HepG2 (cell line): ENCODE data around the gene ANAPC16. TPM values are rescaled to one million over a fixed set of nuclear protein-coding genes. Genes with fewer than 3 reads are reported as not detected.
A peak's percentile ranks its signal among the peaks of the same experiment; 100 is the strongest.

Source experiments
- ATAC-seq: fragments of 200-7000 bp; cut with Tn5 transposase; 3 replicates; pipeline ENCODE4 v1.9.1; 2020; ENCODE audit warnings: mild to moderate bottlenecking, moderate library complexity
- BruUV-seq: library from RNA; stranded (reverse); fragments of 400-500 nt; replicated peaks from 2 replicates; lab custom pipeline; 2021; lab: Mats Ljungman, UMichigan
- CTCF ChIA-PET: fragments of 300-600 bp; formaldehyde crosslinking; extraction: SDS; loops from one replicate; lab custom pipeline; 2021; ENCODE audit warnings: low total read pairs, inconsistent platforms, low intra/inter-chr PET ratio; lab: Yijun Ruan, JAX
- POLR2A ChIA-PET: fragments of 350-600 bp; sonication (Branson Sonifier 250); formaldehyde crosslinking; loops from one replicate; lab custom pipeline; 2020; ENCODE audit warnings: antibody characterized with exemption, inconsistent platforms; lab: Yijun Ruan, JAX
- DNase-seq: peaks from one replicate; pipeline ENCODE4 v3.0.0-alpha.2; 2015; ENCODE audit warnings: low spot score
- FAIRE-seq: peaks from 3 replicates; lab custom pipeline; 2011; peaks lifted over from hg19 to GRCh38; lab: Jason Lieb, UNC
- H2AFZ ChIP-seq: one replicate; pipeline ENCODE4 v1.6.1; 2011; ENCODE audit warnings: low read length, inconsistent platforms
- H3K27ac ChIP-seq: fragments of 300-600 bp; 3 replicates; pipeline ENCODE4 v1.8.0; 2011; ENCODE audit warnings: mixed run types, mild to moderate bottlenecking, mixed read lengths, low read length, inconsistent platforms; ENCODE audit not compliant: insufficient read depth; ENCODE audit errors: extremely low read length
- H3K27me3 ChIP-seq, 2 experiments: fragments of 200-600 bp in 1 of 2; 2 replicates in 1 of 2; 3 replicates in 1 of 2; pipeline versions ENCODE4 v1.6.0 to v1.8.0; 2011; ENCODE audit warnings: low read length in 2 of 2, mild to moderate bottlenecking in 2 of 2, moderate library complexity in 2 of 2, inconsistent platforms in 1 of 2; ENCODE audit not compliant: insufficient read depth in 2 of 2, control insufficient read depth in 1 of 2
- H3K36me3 ChIP-seq, 2 experiments: fragments of 200-600 bp in 1 of 2; replicated peaks in 1 of 2; 2 replicates in 1 of 2; 3 replicates in 1 of 2; pipeline versions ENCODE4 v1.5.1 to v1.8.0; 2011; ENCODE audit warnings: low read length in 2 of 2, inconsistent platforms in 1 of 2; ENCODE audit not compliant: insufficient read depth in 2 of 2, control insufficient read depth in 1 of 2
- H3K4me1 ChIP-seq: 2 replicates; pipeline ENCODE4 v1.5.1; 2012; ENCODE audit warnings: low read length, inconsistent platforms; ENCODE audit not compliant: insufficient read depth
- H3K4me2 ChIP-seq: 2 replicates; pipeline ENCODE4 v1.6.0; 2011; ENCODE audit warnings: low read depth, low read length, inconsistent platforms
- H3K4me3 ChIP-seq, 3 experiments: fragments of 200-600 bp in 1 of 3; sonication (generic), shearing (Covaris generic) in 1 of 3; replicated peaks in 1 of 3; 2 replicates each; pipeline ENCODE4 v1.5.1; 2011 to 2016; ENCODE audit warnings: low read length in 3 of 3, inconsistent platforms in 2 of 3, low read depth in 2 of 3, mild to moderate bottlenecking in 2 of 3, control low read depth in 1 of 3, mixed read lengths in 1 of 3; ENCODE audit not compliant: insufficient read depth in 1 of 3
- H3K79me2 ChIP-seq: one replicate; pipeline ENCODE4 v1.6.1; 2011; ENCODE audit warnings: low read length, inconsistent platforms; ENCODE audit not compliant: insufficient read depth
- H3K9ac ChIP-seq: 2 replicates; pipeline ENCODE4 v1.6.0; 2011; ENCODE audit warnings: mild to moderate bottlenecking, low read depth, low read length, inconsistent platforms; ENCODE audit not compliant: insufficient read depth
- H3K9me3 ChIP-seq: 2 replicates; pipeline ENCODE4 v1.5.1; 2012; ENCODE audit warnings: mild to moderate bottlenecking, low read length
- H4K20me1 ChIP-seq: 2 replicates; pipeline ENCODE4 v1.6.0; 2011; ENCODE audit warnings: inconsistent platforms, mild to moderate bottlenecking, low read length, moderate library complexity; ENCODE audit not compliant: insufficient read depth
- ASH2L ChIP-seq: fragments of 300-600, 200-600 bp; sonication (generic); IDR thresholded peaks from 2 replicates; pipeline ENCODE4 v1.7.0; 2017; ENCODE audit warnings: low read depth, mild to moderate bottlenecking, moderate library complexity, mixed read lengths, low read length; ENCODE audit not compliant: insufficient read length
- DBP ChIP-seq: sonication (generic); formaldehyde crosslinking; IDR thresholded peaks from 2 replicates; pipeline ENCODE4 v1.4.0; 2020; ENCODE audit warnings: missing genetic modification reagents; ENCODE audit errors: not compliant biosample characterization
- FOXK2 ChIP-seq: fragments of 450-650 bp; IDR thresholded peaks from 2 replicates; pipeline ENCODE4 v1.6.1; 2016
- SNAPC2 ChIP-seq: sonication (generic); formaldehyde crosslinking; IDR thresholded peaks from 2 replicates; pipeline ENCODE4 v1.8.1; 2022; ENCODE audit warnings: mild to moderate bottlenecking, missing genetic modification reagents
- ZNF121 ChIP-seq: sonication (generic); formaldehyde crosslinking; IDR thresholded peaks from 2 replicates; pipeline ENCODE4 v1.5.0; 2020; ENCODE audit warnings: mild to moderate bottlenecking, missing genetic modification reagents
- ZNF383 ChIP-seq: sonication (generic); formaldehyde crosslinking; IDR thresholded peaks from 2 replicates; pipeline ENCODE4 v1.4.0; 2020; ENCODE audit warnings: missing genetic modification reagents, mild to moderate bottlenecking, borderline replicate concordance
- WGBS: methylation state at CpG from one replicate; pipeline ENCODE4 v1.1.6; 2017; ENCODE audit warnings: low lambda C conversion rate; 5-methylcytosine and 5-hydroxymethylcytosine counted together
- in situ Hi-C: cut with HindIII; loops from 2 replicates; pipeline ENCODE4 v1.10.0; 2017; ENCODE audit warnings: low pct_unique_long_range_greater_than_20kb; ENCODE audit not compliant: extremely low pct_ligation_motif_present
- intact Hi-C: fragments of 100-400 bp; cut with micrococcal nuclease; formaldehyde crosslinking; loops from one replicate; pipeline ENCODE4 v1.10.0; 2022; ENCODE audit not compliant: unreplicated experiment
- polyA plus RNA-seq, 8 experiments: library from polyadenylated mRNA; depleted of rRNA in 3 of 8; stranded (reverse) in 7 of 8; unstranded in 1 of 8; fragments of >200 nt; fragmentation: Illumina TruSeq in 4 of 8; extraction: Trizol in 4 of 8; gene quantifications; 2 replicates each; pipeline versions ENCODE4 v1.2.1 to v1.2.3, GENCODE V29; 2011 to 2016; ENCODE audit warnings: low read depth in 4 of 8, missing spikeins in 1 of 8, mixed read lengths in 1 of 8; ENCODE audit not compliant: insufficient read depth in 1 of 8
- total RNA-seq, 5 experiments: library from RNA; depleted of rRNA; stranded (reverse); fragments of >200 nt; fragmentation: Illumina TruSeq; extraction: Trizol; gene quantifications; 2 replicates each; pipeline ENCODE4 v1.2.3, GENCODE V29; 2016; ENCODE audit warnings: low read depth in 1 of 5
- TF ChIP-seq, protein P1 (sequence below): IDR thresholded peaks from 2 replicates; pipeline ENCODE4 v1.6.1; 2016

The ANAPC16 gene
- total and polyA plus RNA-seq, 2 of the 13 experiments (the other 11 are each of a cell fraction or from before 2014, with no cell fraction given) = 74.8 to 89.4 TPM

GRCh38 chr10:72200883-72201282 is 14.9 kb upstream of the ANAPC16 start:
- peaks cover 8 to 40% of the 10 kb centered on the region in 2 experiments for H3K36me3 ChIP-seq
- FAIRE-seq = no peak
- no peaks in the 10 kb centered on the region for H3K9me3 ChIP-seq
- no TSS peak for BruUV-seq
- H3K27ac ChIP-seq = no peak overlapping the region
- no peak overlapping the region for H3K9ac ChIP-seq
- in situ Hi-C loops (no loop called here), intact Hi-C loops (no loop called here)
- no peaks in the 10 kb centered on the region for H3K4me1 ChIP-seq
- ChIA-PET CTCF (no interaction called here), POLR2A (no interaction called here)
- WGBS = 98% methylated on average over 3 of the region's 3 CpGs
- no peaks in the 10 kb centered on the region for H4K20me1 ChIP-seq
- no peak for DNase-seq
- H3K79me2 ChIP-seq = no peaks in the 10 kb centered on the region
- no peaks in the 10 kb centered on the region for H3K27me3 ChIP-seq
- no peak overlapping the region for H3K4me2 ChIP-seq
- ATAC-seq = no peak
- no peak for TF ChIP-seq FOXK2
- TF ChIP-seq ASH2L = no peak
- no peak for TF ChIP-seq DBP (CRISPR knock-in tag)
- TF ChIP-seq, protein P1, sequence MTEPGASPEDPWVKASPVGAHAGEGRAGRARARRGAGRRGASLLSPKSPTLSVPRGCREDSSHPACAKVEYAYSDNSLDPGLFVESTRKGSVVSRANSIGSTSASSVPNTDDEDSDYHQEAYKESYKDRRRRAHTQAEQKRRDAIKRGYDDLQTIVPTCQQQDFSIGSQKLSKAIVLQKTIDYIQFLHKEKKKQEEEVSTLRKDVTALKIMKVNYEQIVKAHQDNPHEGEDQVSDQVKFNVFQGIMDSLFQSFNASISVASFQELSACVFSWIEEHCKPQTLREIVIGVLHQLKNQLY (CRISPR knock-in tag) = no peak
- TF ChIP-seq ZNF383 (CRISPR knock-in tag) = no peak
- TF ChIP-seq, all 625 proteins: peak for 0
- no peak overlapping the region for H2AFZ ChIP-seq
- H3K4me3 ChIP-seq = no peak overlapping the region

GRCh38 chr10:72201293-72201692 is 14.5 kb upstream of the ANAPC16 start:
- DNase-seq (no peak), FAIRE-seq (no peak), ATAC-seq (no peak)
- Histone ChIP-seq H3K27me3 (no peaks in the 10 kb centered on the region), H3K36me3 (peaks cover 8 to 41% of the 10 kb centered on the region in 2 experiments), H3K79me2 (no peaks in the 10 kb centered on the region), H3K9ac (no peak overlapping the region), H2AFZ (no peak overlapping the region), H3K9me3 (no peaks in the 10 kb centered on the region), H4K20me1 (no peaks in the 10 kb centered on the region), H3K4me2 (no peak overlapping the region), H3K4me1 (no peaks in the 10 kb centered on the region), H3K27ac (no peak overlapping the region), H3K4me3 (no peak overlapping the region)
- no TSS peak for BruUV-seq
- 98% methylated on average over 5 of the region's 5 CpGs for WGBS
- POLR2A ChIA-PET = no interaction called here
- intact Hi-C loops = no loop called here
- CTCF ChIA-PET = no interaction called here
- in situ Hi-C loops = no loop called here
- no peak for TF ChIP-seq SNAPC2 (CRISPR knock-in tag)
- TF ChIP-seq ZNF121 (CRISPR knock-in tag) = peak; percentile 57; the same call in 1 of the 2 replicates
